ENCODE data around the gene NANOS3.
A peak's percentile ranks its signal among the peaks of the same experiment; 100 is the strongest.

The NANOS3 gene

DNA sequence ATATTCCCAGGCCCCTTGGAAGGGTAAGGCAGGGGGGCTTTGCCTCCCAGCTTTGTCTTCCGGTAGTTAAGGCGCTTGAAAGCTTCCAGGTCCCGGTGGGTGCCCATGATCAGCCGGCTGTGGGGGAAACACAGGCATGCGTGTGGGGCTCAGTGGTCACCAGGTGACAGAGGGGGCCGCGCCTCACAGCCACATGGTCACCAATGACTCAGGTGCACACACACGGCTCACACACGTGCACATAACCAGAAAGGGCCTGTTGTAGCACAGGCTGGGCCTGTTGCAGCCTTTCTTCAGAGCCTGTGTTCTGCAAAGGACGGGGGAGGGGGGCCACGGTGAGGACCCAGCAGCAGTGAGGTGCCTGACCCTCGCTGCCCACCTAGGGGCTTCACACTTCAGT is 5.9 kb downstream of the NANOS3 start:
- H3K4me3 ChIP-seq (ENCODE audit: low read length), result no peak overlapping the region
- TF ChIP-seq, protein P1, sequence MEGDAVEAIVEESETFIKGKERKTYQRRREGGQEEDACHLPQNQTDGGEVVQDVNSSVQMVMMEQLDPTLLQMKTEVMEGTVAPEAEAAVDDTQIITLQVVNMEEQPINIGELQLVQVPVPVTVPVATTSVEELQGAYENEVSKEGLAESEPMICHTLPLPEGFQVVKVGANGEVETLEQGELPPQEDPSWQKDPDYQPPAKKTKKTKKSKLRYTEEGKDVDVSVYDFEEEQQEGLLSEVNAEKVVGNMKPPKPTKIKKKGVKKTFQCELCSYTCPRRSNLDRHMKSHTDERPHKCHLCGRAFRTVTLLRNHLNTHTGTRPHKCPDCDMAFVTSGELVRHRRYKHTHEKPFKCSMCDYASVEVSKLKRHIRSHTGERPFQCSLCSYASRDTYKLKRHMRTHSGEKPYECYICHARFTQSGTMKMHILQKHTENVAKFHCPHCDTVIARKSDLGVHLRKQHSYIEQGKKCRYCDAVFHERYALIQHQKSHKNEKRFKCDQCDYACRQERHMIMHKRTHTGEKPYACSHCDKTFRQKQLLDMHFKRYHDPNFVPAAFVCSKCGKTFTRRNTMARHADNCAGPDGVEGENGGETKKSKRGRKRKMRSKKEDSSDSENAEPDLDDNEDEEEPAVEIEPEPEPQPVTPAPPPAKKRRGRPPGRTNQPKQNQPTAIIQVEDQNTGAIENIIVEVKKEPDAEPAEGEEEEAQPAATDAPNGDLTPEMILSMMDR (IDR thresholded peaks at IDR 0.05; ENCODE audit: insufficient read depth, low read depth, low read length, missing control alignments), result no peak
- DNase-seq (ENCODE audit: low read depth), result peak; percentile 38

- H3K4me3 ChIP-seq (ENCODE audit: low read length), result no peak overlapping the region
- TF ChIP-seq, protein P1 (IDR thresholded peaks at IDR 0.05; ENCODE audit: insufficient read depth, low read depth, low read length, missing control alignments), result peak; percentile 25
- no peak for DNase-seq (ENCODE audit: low read depth)
These were observed 6.7 kb downstream of the NANOS3 start for GRCh38 chr19:13883516-13884064.

DNA sequence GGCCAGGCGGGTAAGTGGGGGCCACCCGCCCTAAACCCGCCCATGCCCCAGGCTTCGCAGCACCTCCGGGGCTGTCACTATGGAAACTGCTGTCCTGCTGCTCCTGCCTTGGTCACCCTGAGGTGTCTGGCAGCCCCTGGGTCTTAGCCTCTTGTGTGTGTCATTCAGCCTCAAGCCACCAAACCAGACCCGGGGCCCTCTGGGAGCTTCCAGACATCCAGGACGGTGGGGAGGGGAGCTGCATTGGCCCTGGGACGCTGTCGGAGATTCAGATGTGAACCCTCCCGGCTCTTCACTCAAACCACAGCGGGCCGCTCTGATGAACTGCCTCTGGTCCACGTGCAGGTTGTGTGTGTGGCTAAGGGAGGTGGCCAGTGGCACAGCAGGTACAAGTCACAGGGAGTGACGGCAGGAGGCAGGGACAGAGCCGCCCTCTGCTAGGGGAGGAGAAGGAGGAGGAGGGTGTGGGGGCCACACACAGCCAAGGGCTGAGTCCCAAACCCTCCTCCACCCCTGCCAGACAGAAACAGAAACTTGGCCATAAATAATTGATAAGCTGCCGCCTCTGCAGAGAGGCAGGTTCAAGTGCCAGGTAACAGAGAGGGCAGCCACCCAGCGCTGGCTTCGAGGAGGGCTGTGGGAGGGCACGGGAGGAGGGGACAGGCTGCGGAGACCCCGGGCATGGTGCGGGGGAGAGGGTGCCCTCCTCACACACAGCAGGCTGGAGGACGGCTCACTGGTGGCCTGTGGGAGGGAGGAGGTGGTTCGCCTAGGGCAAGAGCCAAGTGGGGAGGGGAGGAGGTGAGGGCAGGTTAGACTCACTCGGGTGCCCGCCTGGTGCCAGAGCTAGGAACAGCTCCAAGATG is 8.0 kb downstream of the NANOS3 start:
- DNase-seq (ENCODE audit: low read depth), result no peak
- TF ChIP-seq, protein P1 (IDR thresholded peaks at IDR 0.05; ENCODE audit: insufficient read depth, low read depth, low read length, missing control alignments), result no peak

DNA sequence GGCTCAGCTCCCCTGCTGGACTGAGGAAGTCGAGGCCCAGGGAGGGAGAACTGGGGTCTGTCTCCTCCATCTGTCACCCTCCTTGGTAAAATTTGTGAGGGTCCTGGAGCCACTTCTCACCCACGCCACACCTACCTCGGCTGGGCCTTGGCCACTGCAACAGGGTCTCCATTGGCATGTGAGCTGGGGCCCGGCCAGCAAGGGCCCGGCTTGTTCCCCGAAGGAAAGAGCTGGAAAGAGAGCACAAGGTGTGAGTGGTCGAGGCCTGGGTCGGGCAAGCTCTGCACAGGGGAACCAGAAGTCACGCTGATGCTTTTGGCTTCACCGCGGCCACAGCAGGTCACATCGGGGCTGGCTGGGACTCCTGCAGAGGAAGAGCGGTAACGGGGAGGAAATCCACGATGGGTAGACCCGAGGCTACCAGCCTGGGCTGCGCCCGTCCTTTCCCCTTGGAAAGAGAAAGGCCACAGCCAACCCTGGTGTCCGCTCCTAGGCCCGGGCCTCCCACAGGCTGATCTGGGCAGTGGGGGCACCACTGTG is 9.0 kb downstream of the NANOS3 start:
- DNase-seq (ENCODE audit: low read depth), result no peak
- TF ChIP-seq, protein P1 (IDR thresholded peaks at IDR 0.05; ENCODE audit: insufficient read depth, low read depth, low read length, missing control alignments), result no peak

More for the DNA sequence above, 8.0 kb downstream of the NANOS3 start:
- H3K4me3 ChIP-seq (ENCODE audit: low read length), result peak overlapping the region; percentile 22

DNA sequence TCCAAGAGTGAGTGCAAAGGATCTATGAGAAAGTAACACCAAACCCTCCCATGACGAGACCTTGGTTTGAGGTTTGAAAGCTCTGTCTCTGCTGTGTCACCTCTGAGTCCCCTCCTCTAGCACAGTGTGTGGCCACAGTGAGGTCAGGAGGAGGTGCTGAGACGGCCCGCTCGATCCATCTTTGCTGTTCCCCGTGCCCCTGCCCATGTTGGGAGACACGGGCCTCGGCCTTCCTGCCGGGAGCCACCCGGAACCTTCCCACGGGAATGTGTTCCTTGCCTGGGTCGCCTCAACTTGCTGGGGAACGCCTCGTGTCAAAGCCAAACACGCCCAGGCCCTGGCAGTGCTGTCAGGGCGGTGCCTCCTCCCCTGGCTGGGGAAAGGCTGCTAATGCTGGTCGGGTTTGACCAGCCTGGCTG is 10.1 kb downstream of the NANOS3 start:
- TF ChIP-seq, protein P1 (IDR thresholded peaks at IDR 0.05; ENCODE audit: insufficient read depth, low read depth, low read length, missing control alignments), result no peak
- H3K4me3 ChIP-seq (ENCODE audit: low read length), result no peak overlapping the region
- peak; percentile 68 for DNase-seq (ENCODE audit: low read depth)

More for the DNA sequence above, 9.0 kb downstream of the NANOS3 start:
- H3K4me3 ChIP-seq (ENCODE audit: low read length), result peak overlapping the region; percentile 22

DNA sequence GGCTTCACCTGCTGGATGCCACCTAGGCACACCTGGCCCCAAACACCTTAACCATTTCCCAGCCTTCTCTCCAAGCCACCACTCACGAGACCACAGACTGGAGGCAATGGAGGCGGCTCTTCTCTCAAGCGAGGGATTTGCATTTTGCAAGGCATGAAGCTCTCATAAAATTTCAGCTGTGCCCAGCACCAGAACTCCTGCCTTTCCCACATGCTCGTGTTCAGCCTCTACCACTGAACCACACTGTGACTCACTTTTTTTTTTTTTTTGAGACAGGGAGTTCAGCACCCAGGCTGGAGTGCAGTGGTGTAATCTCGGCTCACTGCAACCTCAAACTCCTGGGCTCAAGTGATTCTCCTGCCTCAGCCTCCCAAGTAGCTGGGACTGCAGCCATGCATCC is 10.6 kb downstream of the NANOS3 start:
- no peak overlapping the region for H3K4me3 ChIP-seq (ENCODE audit: low read length)
- peak; percentile 72 for DNase-seq (ENCODE audit: low read depth)

More for the DNA sequence above, 10.6 kb downstream of the NANOS3 start:
- TF ChIP-seq, protein P1 (IDR thresholded peaks at IDR 0.05; ENCODE audit: insufficient read depth, low read depth, low read length, missing control alignments), result no peak
